HCT116 (cell line): ENCODE measurements around the gene BIVM.

ENCODE experiments used
- CTCF ChIP-seq, 3 experiments: fragments of 200-600 bp in 1 of 3; sonication (generic) in 1 of 3; IDR thresholded peaks in 2 of 3; conservative IDR thresholded peaks in 1 of 3; 2 replicates each; pipeline ENCODE4 v1.5.1; 2012 to 2017; ENCODE audit warnings: low read depth in 2 of 3, low read length in 2 of 3, antibody characterized with exemption in 1 of 3, borderline replicate concordance in 1 of 3, control low read depth in 1 of 3, mild to moderate bottlenecking in 1 of 3, mixed read lengths in 1 of 3, mixed run types in 1 of 3, moderate library complexity in 1 of 3; ENCODE audit not compliant: insufficient read depth in 1 of 3
- MAX ChIP-seq: IDR thresholded peaks from 2 replicates; pipeline ENCODE4 v1.6.1; 2012
- POLR2A ChIP-seq: IDR thresholded peaks from 2 replicates; pipeline ENCODE4 v1.7.0; 2011; ENCODE audit warnings: borderline replicate concordance; ENCODE audit not compliant: insufficient read depth, insufficient read length; ENCODE audit errors: extremely low read depth
- RAD21 ChIP-seq: IDR thresholded peaks from 2 replicates; pipeline ENCODE4 v1.6.1; 2012; ENCODE audit warnings: low read depth, mild to moderate bottlenecking
- SP1 ChIP-seq: IDR thresholded peaks from 2 replicates; pipeline ENCODE4 v1.6.1; 2012; ENCODE audit warnings: low read depth

GRCh38 chr13:102763741-102764140 is 35.2 kb upstream of the BIVM start:
- TF ChIP-seq RAD21, result no peak
- no peak for TF ChIP-seq SP1
- TF ChIP-seq CTCF (IDR thresholded peaks at IDR 0.05 in 2 of 3, conservative IDR thresholded peaks at IDR 0.05 in 1 of 3; ENCODE audit: borderline replicate concordance in 1 of 3, insufficient read depth in 1 of 3, low read depth in 2 of 3, low read length in 2 of 3), result no peak
- no peak for TF ChIP-seq MAX
- no peak for TF ChIP-seq POLR2A
